GM19193 (cell line): ENCODE results near the gene CNTN4.

ENCODE experiments used
- POLR2A ChIP-seq: IDR thresholded peaks from 4 replicates; pipeline ENCODE4 v1.6.1; 2011; ENCODE audit not compliant: insufficient read depth, insufficient read length; ENCODE audit errors: extremely low read depth

CNTN4 gene

GRCh38 chr3:2098398-2099027 lies at the start of gene CNTN4:
CNTN4 (plus strand) TSS chr3:2098866.
- TF ChIP-seq POLR2A, result no peak

DNA sequence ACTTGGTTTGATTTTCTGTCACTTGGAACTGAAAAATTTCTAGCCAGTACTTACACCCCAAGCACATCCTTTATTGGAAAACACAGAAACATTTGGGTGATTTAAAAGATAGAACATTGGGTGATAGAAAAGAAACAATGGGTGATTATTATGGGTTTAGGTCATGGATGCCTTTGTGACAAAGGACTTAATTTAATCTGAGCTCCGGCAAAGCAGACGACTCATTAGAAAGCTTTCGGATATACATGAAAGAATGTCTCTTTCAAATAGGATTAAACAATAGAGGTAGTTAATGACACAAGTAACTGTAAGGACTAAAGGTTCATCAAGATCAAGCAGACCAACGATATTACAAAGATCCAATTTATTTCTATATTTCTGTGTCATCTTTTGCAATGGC lies 37.3 kb upstream of the CNTN4 start:
- no peak for TF ChIP-seq POLR2A

DNA sequence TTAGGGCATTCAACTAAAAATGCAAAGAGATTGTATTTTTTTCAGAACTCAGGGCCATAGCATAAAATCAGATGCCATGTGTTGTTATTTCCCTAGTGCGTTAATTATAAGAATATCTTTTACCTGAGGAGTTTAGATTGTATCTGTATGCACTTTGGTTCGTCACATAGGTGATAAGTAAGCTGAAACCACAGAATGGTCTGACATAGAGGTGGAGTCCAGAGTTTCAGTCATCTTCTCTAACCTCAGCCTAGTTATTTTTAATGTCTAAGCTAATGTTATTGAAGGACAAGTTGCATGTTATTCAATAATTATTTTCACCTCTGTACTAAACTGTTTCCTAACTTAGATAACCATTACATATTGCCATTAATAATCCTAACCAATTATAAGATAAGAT lies 27.1 kb upstream of the CNTN4 start:
- no peak for TF ChIP-seq POLR2A

GRCh38 chr3:2078821-2079220 lies 19.8 kb upstream of the CNTN4 start:
- TF ChIP-seq POLR2A, result no peak

DNA sequence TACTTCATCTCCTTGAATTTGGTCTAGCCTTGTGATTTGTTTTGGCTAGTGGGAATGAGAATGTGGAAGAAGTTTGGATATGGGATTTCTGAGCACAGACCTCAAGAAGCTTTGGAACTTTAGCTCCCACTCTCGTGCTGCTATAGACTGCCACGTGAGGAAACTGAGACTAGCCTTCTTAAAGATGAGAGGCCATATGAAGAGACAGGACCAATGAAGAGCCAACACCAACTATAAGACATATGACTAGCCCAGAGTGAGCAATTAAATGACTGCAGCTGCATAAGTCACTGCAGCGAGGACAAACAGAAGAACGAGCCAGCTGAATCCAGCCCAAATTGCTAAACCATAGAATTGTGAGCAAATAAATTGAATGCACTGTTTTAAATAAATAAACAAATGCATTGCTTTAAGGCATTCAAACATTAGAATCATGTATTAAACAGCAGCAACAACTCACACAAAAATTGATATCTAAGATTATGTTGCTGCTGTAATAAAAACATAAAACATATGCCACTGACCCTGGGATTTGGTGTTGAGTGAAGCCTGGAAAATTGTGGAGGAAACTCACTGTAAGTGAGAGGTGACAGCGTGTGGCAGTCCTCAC lies 15.7 kb upstream of the CNTN4 start:
- TF ChIP-seq POLR2A, result no peak

DNA sequence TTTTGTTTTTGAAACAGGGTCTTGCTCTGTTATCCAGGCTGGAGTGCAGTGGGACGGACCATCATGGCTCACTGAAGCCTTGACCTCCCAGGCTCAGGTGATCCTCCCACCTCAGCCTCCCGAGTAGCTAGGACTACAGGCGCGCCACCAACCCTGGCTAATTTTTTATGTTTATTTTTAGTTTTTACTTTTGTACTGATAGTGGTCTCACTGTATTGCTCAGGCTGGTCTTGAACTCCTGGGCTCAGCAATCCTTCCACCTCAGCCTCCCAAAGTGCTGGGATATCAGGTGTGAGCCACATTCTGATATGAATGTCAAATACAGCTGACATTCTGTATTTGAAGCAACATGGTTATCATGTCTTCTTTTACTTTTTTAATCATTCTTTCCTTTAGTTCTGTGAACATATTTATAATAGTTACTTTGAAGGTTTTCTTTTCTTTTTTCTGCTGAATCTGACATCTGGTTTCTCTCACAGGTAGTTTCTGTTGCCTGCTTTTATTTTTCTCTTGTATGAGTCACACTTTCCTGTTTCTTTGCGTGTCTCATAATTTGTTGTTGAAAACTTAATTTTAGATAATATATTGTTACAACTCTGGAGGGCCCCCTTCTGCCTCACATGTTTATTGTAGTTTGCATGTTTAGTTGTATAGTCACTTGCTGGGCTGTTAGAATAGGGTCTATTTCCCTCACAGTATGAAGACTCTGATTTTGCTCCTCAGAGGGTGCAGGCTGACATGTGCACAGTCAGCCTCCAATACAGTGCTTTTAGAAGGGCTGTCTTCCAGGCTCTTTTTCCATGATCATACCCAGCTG lies 8.4 kb upstream of the CNTN4 start:
- TF ChIP-seq POLR2A, result no peak

DNA sequence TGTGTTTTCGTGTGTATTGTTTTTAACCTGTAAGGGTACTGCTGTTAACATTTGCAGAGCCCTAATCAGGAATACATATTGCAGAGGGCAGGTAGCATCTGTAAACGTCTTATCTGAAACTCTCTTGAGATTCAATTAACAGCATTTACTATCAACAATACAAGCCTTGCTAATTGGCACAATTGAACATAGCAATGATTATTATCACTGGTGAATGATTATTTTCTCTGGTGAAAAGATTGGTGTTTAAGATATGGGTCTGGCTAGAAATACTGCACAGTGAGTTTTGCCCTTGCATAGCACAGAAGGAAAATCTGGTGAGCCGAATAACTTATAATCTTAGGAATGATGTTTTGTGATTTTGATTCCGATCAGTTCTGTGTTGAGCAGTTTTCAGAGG lies 5.9 kb upstream of the CNTN4 start:
- TF ChIP-seq POLR2A, result no peak

- no peak for TF ChIP-seq POLR2A
Measured at GRCh38 chr3:2094941-2095340, 3.7 kb upstream of the CNTN4 start.

GRCh38 chr3:2096216-2096615 lies 2.5 kb upstream of the CNTN4 start:
- TF ChIP-seq POLR2A, result no peak

DNA sequence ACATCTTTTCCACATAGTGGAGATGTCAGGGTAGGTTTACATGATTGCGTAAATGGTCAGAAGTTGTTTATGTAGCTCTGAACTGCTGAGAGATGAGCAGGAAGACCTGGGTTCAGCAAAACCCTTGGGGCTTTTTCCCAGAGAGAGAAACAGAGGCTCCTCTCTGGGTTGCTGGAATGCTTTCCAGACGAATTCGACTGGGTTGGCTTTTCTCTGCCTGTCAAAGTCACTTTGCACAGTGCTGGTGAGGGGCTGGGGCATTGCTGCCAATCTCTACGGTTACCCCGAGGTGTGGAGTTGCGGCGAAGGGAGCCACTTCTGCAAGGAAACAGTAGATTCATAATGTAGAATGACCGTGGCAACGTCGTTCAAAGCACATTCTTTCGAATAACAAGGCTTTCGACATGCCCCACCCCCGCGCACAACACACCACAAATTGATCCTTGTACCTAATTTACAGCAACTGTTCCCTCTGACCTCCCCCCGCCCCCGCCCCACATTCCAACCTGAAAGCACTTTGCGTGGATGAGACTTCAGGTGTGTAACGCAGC lies 950 bp upstream of the CNTN4 start:
- TF ChIP-seq POLR2A, result no peak

- TF ChIP-seq POLR2A, result no peak
Measured at GRCh38 chr3:2099028-2099671, 484 bp downstream of the CNTN4 start.

- no peak for TF ChIP-seq POLR2A
Measured at GRCh38 chr3:2099779-2100191, 1.1 kb downstream of the CNTN4 start.

GRCh38 chr3:2106438-2106837 lies 7.8 kb downstream of the CNTN4 start:
- TF ChIP-seq POLR2A, result no peak

DNA sequence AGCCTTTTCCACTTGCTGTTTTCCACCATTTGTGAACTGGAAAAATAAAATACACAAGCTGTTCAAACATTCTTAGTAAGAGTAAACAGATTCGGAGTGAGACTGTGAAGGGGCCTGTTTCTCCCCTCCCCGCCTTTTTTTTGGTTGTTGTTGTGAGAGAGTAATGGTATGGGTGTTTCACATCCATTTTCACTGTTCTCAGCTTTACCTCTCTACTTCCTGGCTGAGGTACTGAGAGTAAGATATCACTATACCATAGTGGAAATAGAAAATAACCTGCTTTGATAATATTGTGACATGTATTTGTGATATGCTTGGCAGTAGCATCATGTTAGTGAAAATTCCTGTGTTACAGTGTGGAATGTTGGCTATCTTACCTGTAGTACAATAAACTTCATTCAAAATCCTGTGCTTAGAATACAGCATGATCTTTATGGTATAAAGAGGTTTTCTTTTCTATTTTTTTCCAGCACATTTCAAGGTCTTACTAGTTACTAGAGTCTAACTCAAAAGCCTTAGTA lies 12.0 kb downstream of the CNTN4 start:
- no peak for TF ChIP-seq POLR2A
